HEK293T (cell line): Measurements from ENCODE around the gene MDFIC2.

Experiments
- CTCF ChIA-PET: fragments of 350-600 bp; formaldehyde crosslinking; extraction: SDS; loops from one replicate; lab custom pipeline; 2021; ENCODE audit warnings: antibody characterized with exemption, inconsistent platforms; lab: Yijun Ruan, JAX
- POLR2A ChIA-PET: fragments of 350-600 bp; formaldehyde crosslinking; extraction: SDS; loops from one replicate; lab custom pipeline; 2020; ENCODE audit warnings: antibody characterized with exemption, inconsistent platforms; lab: Yijun Ruan, JAX
- DNase-seq: peaks from one replicate; pipeline ENCODE4 v3.0.0; 2012; ENCODE audit warnings: mixed read lengths; ENCODE audit errors: extremely low spot score
- ARNT ChIP-seq: fragments of 450-650 bp; IDR thresholded peaks from 2 replicates; pipeline ENCODE4 v1.6.1; 2017; ENCODE audit warnings: mild to moderate bottlenecking
- BHLHE40 ChIP-seq: fragments of 450-650 bp; IDR thresholded peaks from 2 replicates; pipeline ENCODE4 v1.6.1; 2016; ENCODE audit warnings: mild to moderate bottlenecking, moderate library complexity, borderline replicate concordance
- CTBP1 ChIP-seq: fragments of 450-650 bp; IDR thresholded peaks from 2 replicates; pipeline ENCODE4 v1.6.1; 2016; ENCODE audit warnings: borderline replicate concordance
- ELF4 ChIP-seq: fragments of 450-650 bp; IDR thresholded peaks from 2 replicates; pipeline ENCODE4 v1.6.1; 2017; ENCODE audit warnings: antibody characterized with exemption
- FOXA1 ChIP-seq: fragments of 450-650 bp; IDR thresholded peaks from 2 replicates; pipeline ENCODE4 v1.6.1; 2016; ENCODE audit warnings: mild to moderate bottlenecking
- FOXK2 ChIP-seq: fragments of 450-650 bp; IDR thresholded peaks from 2 replicates; pipeline ENCODE4 v1.6.1; 2016; ENCODE audit warnings: mild to moderate bottlenecking
- FOXM1 ChIP-seq: fragments of 450-650 bp; IDR thresholded peaks from 2 replicates; pipeline ENCODE4 v1.6.1; 2017; ENCODE audit warnings: mild to moderate bottlenecking, borderline replicate concordance
- HDGF ChIP-seq: fragments of 450-650 bp; IDR thresholded peaks from 2 replicates; pipeline ENCODE4 v1.6.1; 2017; ENCODE audit warnings: antibody characterized with exemption, borderline replicate concordance
- L3MBTL2 ChIP-seq: fragments of 450-650 bp; conservative IDR thresholded peaks from 2 replicates; pipeline ENCODE4 v1.6.1; 2016; ENCODE audit warnings: mild to moderate bottlenecking
- LEF1 ChIP-seq: fragments of 450-650 bp; IDR thresholded peaks from 2 replicates; pipeline ENCODE4 v1.6.1; 2017; ENCODE audit warnings: mild to moderate bottlenecking, borderline replicate concordance
- NFRKB ChIP-seq: fragments of 450-650 bp; IDR thresholded peaks from 2 replicates; pipeline ENCODE4 v1.6.1; 2016; ENCODE audit warnings: mild to moderate bottlenecking, moderate library complexity
- PKNOX1 ChIP-seq: fragments of 450-650 bp; IDR thresholded peaks from 2 replicates; pipeline ENCODE4 v1.6.1; 2016
- SP1 ChIP-seq: fragments of 450-650 bp; IDR thresholded peaks from 2 replicates; pipeline ENCODE4 v1.6.1; 2017
- SUZ12 ChIP-seq: fragments of 450-650 bp; IDR thresholded peaks from 2 replicates; pipeline ENCODE4 v1.6.1; 2016; ENCODE audit warnings: mild to moderate bottlenecking
- TARDBP ChIP-seq: fragments of 450-650 bp; IDR thresholded peaks from 2 replicates; pipeline ENCODE4 v1.6.1; 2016
- ZNF384 ChIP-seq: fragments of 450-650 bp; IDR thresholded peaks from 2 replicates; pipeline ENCODE4 v1.6.1; 2016

The MDFIC2 gene

GRCh38 chr3:70248856-70249255 is 63.6 kb downstream of the MDFIC2 start:
- no peak for TF ChIP-seq HDGF
- TF ChIP-seq FOXK2, result no peak
- TF ChIP-seq BHLHE40, result no peak
- no peak for TF ChIP-seq L3MBTL2
- TF ChIP-seq PKNOX1, result no peak
- no peak for TF ChIP-seq SP1
- no peak for TF ChIP-seq FOXM1
- no peak for TF ChIP-seq ARNT
- TF ChIP-seq NFRKB, result no peak
- TF ChIP-seq CTBP1, result no peak
- TF ChIP-seq FOXA1, result no peak
- TF ChIP-seq LEF1, result no peak
- TF ChIP-seq SUZ12, result no peak
- TF ChIP-seq ELF4, result no peak
- POLR2A ChIA-PET, result no interaction called here
- DNase-seq, result no peak
- CTCF ChIA-PET, result no interaction called here

GRCh38 chr3:70247955-70248354 is 64.5 kb downstream of the MDFIC2 start:
- DNase-seq, result no peak
- TF ChIP-seq HDGF, result no peak
- no peak for TF ChIP-seq FOXA1
- TF ChIP-seq FOXM1, result no peak
- TF ChIP-seq L3MBTL2, result no peak
- TF ChIP-seq ARNT, result no peak
- TF ChIP-seq BHLHE40, result no peak
- no peak for TF ChIP-seq NFRKB
- TF ChIP-seq TARDBP, result no peak
- no peak for TF ChIP-seq ELF4
- ChIA-PET CTCF (no interaction called here), POLR2A (no interaction called here)

GRCh38 chr3:70245746-70246525 is 66.5 kb downstream of the MDFIC2 start:
- CTCF ChIA-PET, result no interaction called here
- no peak for DNase-seq
- POLR2A ChIA-PET, result no interaction called here
- TF ChIP-seq SP1 (no peak), SUZ12 (no peak), NFRKB (no peak), FOXM1 (no peak), CTBP1 (no peak), TARDBP (no peak), ARNT (no peak), ZNF384 (no peak), L3MBTL2 (no peak), HDGF (no peak), LEF1 (no peak), PKNOX1 (no peak), FOXK2 (no peak)

- ChIA-PET POLR2A (no interaction called here), CTCF (no interaction called here)
- no peak for DNase-seq
- TF ChIP-seq HDGF, result no peak
- no peak for TF ChIP-seq FOXK2
- TF ChIP-seq CTBP1, result no peak
- no peak for TF ChIP-seq L3MBTL2
- TF ChIP-seq SP1, result no peak
- TF ChIP-seq FOXM1, result no peak
- no peak for TF ChIP-seq SUZ12
- no peak for TF ChIP-seq NFRKB
- no peak for TF ChIP-seq LEF1
- no peak for TF ChIP-seq BHLHE40
- no peak for TF ChIP-seq TARDBP
- TF ChIP-seq ELF4, result no peak
- no peak for TF ChIP-seq PKNOX1
- TF ChIP-seq ARNT, result no peak
- TF ChIP-seq ZNF384, result no peak
- TF ChIP-seq FOXA1, result no peak
Measured at GRCh38 chr3:70244422-70244821, 68.0 kb downstream of the MDFIC2 start.

GRCh38 chr3:70242297-70242882 is 70.0 kb downstream of the MDFIC2 start:
- CTCF ChIA-PET, result no interaction called here
- TF ChIP-seq CTBP1 (no peak), LEF1 (no peak), ARNT (no peak), BHLHE40 (no peak), SUZ12 (no peak), FOXA1 (no peak), HDGF (no peak), NFRKB (no peak), L3MBTL2 (no peak), FOXK2 (no peak)
- POLR2A ChIA-PET, result no interaction called here
- DNase-seq, result no peak

GRCh38 chr3:70233812-70234211 is 78.6 kb downstream of the MDFIC2 start:
- ChIA-PET POLR2A (no interaction called here), CTCF (no interaction called here)
- DNase-seq, result no peak
- TF ChIP-seq TARDBP (no peak), ZNF384 (no peak), SUZ12 (no peak), CTBP1 (no peak), SP1 (no peak), FOXA1 (no peak)
